GM12892 (cell line): ENCODE data around the gene DDX39B.

Source experiments
- POLR2A ChIP-seq: IDR thresholded peaks from 2 replicates; pipeline ENCODE4 v1.6.1; 2011; ENCODE audit warnings: low read depth, low read length, control low read depth
- POLR2AphosphoS5 ChIP-seq: IDR thresholded peaks from 2 replicates; pipeline ENCODE4 v1.6.1; 2011; ENCODE audit warnings: low read depth, low read length, control low read depth
- TAF1 ChIP-seq: IDR thresholded peaks from 2 replicates; pipeline ENCODE4 v1.6.1; 2011; ENCODE audit warnings: low read depth, mild to moderate bottlenecking, control low read depth, low read length, borderline replicate concordance

DNA sequence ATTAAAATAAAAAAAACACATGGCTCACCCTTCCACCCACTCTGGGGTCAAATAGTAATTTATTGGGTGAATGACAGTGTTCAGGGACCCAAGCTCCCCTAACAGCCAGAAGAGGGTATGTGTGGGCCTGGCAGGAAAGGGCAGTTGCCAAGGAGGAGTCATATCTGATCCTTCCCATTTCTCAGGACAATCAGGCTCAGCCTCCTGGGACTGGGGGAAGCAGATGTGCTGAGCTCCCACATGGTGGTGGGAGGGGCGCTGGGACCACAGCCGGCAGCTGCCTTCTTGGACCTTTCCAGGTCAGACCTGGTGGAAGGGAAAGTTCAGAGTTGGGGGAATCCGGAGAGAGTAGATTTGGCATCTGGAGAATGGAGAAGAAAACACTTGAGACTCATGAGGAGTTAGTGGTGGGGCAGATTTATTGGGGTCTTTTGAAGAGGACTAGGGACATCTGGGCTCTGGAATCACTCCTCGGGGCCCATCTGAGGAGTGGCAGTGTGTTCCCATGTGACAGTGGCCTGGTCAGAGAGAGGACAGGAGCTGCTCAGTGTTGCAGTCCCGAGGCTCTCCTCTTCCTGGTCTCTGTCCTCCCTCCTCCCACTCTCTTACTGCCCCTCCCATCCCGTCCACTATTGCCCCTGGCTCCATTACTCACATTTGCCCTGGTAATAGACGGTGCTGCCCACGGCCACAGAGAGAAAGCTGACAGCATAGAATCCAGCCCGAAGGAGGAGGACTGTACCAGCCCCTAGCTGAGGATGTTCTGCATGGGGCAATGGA, 47.3 kb upstream of the DDX39B start:
- TF ChIP-seq POLR2A (no peak), POLR2AphosphoS5 (no peak), TAF1 (no peak)
